ENCODE data around the gene S100A3.

The S100A3 gene

DNA sequence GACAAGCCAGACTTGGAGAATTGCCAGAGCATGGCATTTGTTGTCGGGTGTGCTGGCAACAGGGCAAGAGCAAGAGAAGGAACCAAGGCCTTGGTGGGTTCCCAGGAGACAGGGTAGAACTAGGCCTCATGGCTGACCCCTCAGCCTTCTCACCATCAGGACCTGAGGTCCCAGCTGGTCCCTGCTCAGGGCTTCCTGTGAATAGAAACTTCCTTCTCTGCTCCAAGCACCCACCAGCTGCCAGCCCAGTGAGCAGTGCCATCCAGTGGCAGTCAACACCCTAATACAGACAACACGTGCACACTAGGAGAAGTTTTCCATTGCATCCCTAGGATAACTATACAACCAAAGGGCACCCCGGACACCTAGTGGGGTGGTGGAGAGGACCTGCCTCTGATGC lies 36.0 kb downstream of the S100A3 start:
- DNase-seq (ENCODE audit: low read depth in 2 of 3, low spot score in 1 of 3): no peak

- peak; percentile 58 to 81 (median 75) for DNase-seq (ENCODE audit: low read depth in 2 of 3, low spot score in 1 of 3)
Measured at GRCh38 chr1:153510984-153511410, 38.1 kb downstream of the S100A3 start.

- peak; percentile 57 to 69 (median 65) for DNase-seq (ENCODE audit: low read depth in 2 of 3, low spot score in 1 of 3)
Measured at GRCh38 chr1:153509729-153510354, 39.2 kb downstream of the S100A3 start.

GRCh38 chr1:153509036-153509435 lies 40.0 kb downstream of the S100A3 start:
- no peak for DNase-seq (ENCODE audit: low read depth in 2 of 3, low spot score in 1 of 3)

DNA sequence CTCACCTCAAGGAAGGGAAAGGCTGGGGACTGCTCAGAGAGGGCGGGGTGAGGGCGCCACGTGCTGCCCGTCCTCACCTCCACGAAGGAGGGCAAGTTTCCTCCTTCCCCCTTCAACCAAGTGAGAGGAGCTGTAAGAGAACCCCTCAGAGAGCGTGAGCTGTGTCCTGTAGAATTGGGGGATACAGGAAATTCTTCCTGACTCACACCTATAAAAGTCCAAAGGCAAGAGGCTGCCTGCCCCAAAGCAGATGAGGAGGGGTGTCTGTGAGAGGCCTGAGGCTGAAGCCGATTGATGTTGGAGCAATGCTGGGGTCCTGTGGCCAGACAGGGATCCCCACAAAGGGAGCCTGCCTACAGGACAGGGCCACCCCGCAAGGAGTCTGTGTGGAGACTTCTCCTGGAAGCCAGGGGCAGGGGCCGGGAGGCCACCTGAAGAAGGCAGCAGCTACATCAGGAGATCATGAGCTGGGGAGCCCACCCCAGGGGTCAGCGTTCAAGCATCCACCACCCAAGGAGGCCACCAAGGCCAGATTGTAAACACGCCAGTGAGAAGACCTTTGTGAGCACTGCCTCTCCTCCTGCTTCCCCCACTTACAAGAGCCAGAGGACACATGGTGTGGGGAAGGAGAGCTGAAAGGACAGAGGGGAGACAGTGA lies 41.0 kb downstream of the S100A3 start:
- no peak for DNase-seq (ENCODE audit: low read depth in 2 of 3, low spot score in 1 of 3)

DNA sequence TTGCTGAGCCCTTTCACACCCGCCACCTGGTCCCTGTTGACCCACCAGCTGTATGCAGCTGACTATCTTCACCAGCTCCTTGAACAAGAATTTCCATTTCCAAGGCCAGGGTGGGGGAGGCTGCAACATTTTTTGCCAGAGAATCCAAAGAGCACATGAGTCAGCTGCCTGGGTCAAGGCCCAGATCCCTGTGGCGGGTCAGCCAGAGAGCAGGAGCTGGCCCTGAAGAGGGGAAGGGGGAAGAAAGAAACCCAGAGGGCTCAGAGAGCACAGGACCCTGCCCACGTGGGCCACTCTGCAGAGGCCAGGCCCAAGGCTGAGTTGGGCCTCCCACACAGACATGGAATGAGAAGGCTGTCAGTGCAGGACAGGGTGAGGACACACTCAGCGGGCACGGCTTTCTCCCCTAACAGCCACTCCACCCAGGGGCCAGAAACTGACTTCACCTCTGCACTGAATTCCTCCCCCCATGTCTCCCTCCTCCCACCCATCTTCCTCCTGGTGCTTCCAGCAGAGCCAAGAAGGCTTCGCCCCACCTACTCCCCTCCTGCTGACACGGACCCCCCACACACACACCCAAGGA lies 42.1 kb downstream of the S100A3 start:
- DNase-seq (ENCODE audit: low read depth in 2 of 3, low spot score in 1 of 3): no peak

- no peak for DNase-seq (ENCODE audit: low read depth in 2 of 3, low spot score in 1 of 3)
Measured at GRCh38 chr1:153506386-153506785, 42.7 kb downstream of the S100A3 start.

GRCh38 chr1:153505576-153505975 lies 43.5 kb downstream of the S100A3 start:
- no peak for DNase-seq (ENCODE audit: low read depth in 2 of 3, low spot score in 1 of 3)

GRCh38 chr1:153503766-153504165 lies 45.3 kb downstream of the S100A3 start:
- DNase-seq (ENCODE audit: low read depth in 2 of 3, low spot score in 1 of 3): no peak

DNA sequence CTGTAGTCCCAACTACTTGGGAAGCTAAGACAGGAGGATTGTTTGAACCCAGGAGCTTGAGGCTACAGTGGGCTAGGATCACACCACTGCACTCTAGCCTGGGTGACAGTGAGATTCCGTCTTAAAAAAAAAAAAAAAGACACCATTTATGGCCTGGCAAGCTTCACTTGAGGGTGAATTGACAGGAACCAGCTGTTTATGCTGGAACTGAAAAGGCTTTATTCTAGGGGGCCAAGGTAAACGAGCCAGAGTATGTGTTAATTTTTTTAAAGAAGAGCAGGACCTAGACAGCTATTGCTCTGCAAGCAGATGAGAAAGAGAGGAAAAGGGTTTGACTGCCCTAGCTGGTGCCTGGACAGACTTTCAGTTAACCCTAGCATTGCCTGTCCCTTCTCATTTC lies 50.3 kb downstream of the S100A3 start:
- DNase-seq (ENCODE audit: low read depth in 2 of 3, low spot score in 1 of 3): no peak

All from stimulated activated CD4-positive, alpha-beta T cell treated with anti-CD3 and anti-CD28 coated beads, Interleukin-12 subunit alpha, Interleukin-12 subunit beta, amount 100 ng/mL, for 48 hours (primary cell).